HL-60 (cell line): ENCODE measurements around the gene CNTN6.

Source experiments
- DNase-seq, 2 experiments: peaks; one replicate each; pipeline ENCODE4 v3.0.0-alpha.2; 2010 to 2020; ENCODE audit warnings: low read depth in 1 of 2, low spot score in 1 of 2
- H3K27ac ChIP-seq: fragments of 250-450 bp; sonication (Bioruptor Pico); replicated peaks from 2 replicates; pipeline ENCODE4 v1.5.1; 2020; ENCODE audit warnings: mild to moderate bottlenecking, moderate library complexity
- H3K27me3 ChIP-seq: fragments of 250-450 bp; sonication (Bioruptor Pico); 2 replicates; pipeline ENCODE4 v1.5.1; 2021; ENCODE audit warnings: mild to moderate bottlenecking, moderate library complexity; ENCODE audit not compliant: insufficient read depth, poor library complexity, severe bottlenecking
- H3K4me3 ChIP-seq: replicated peaks from 2 replicates; pipeline ENCODE4 v1.5.1; 2011; ENCODE audit warnings: mild to moderate bottlenecking, control low read depth, low read length; ENCODE audit not compliant: insufficient read depth
- GABPA ChIP-seq: IDR thresholded peaks from 2 replicates; pipeline ENCODE4 v1.6.1; 2012; ENCODE audit warnings: low read depth
- POLR2AphosphoS5 ChIP-seq: IDR thresholded peaks from 2 replicates; pipeline ENCODE4 v1.6.1; 2012; ENCODE audit warnings: low read depth
- REST ChIP-seq: IDR thresholded peaks from 2 replicates; pipeline ENCODE4 v1.6.1; 2012; ENCODE audit warnings: low read depth; ENCODE audit not compliant: insufficient replicate concordance
- SPI1 ChIP-seq: IDR thresholded peaks from 2 replicates; pipeline ENCODE4 v1.6.1; 2012; ENCODE audit warnings: low read depth, mild to moderate bottlenecking, borderline replicate concordance
- TF ChIP-seq, protein P1 (sequence below): IDR thresholded peaks from one replicate; pipeline ENCODE4 v1.5.1; 2011; ENCODE audit warnings: low read length, control low read depth, inconsistent platforms; ENCODE audit not compliant: insufficient read depth

CNTN6 gene

GRCh38 chr3:1394188-1394587, 301.4 kb downstream of the CNTN6 start:
- no peak for DNase-seq
- Histone ChIP-seq H3K4me3 (no peak overlapping the region), H3K27ac (no peak overlapping the region), H3K27me3 (no peaks in the 10 kb centered on the region)
- TF ChIP-seq SPI1 (no peak), GABPA (no peak), REST (no peak), POLR2AphosphoS5 (no peak)

DNA sequence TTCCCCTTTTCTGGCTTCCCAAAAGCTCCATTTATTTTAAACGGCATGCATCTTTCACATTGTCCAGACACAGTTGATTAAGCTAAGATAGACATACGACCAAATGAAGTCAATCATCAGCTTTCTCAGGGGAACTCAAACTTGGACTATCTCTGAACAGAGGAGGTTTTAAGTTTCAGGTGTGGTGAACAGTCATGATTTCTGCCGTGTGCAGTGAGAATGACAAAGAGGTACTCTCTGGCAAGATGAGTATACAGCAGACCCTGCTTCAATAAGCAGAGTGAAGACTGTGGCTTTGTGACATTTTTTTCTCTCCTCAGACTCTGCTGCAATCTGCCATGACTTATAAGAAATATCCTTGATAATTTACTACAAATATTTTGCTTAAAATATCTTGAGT, 307.7 kb downstream of the CNTN6 start:
- TF ChIP-seq REST (no peak), POLR2AphosphoS5 (no peak), GABPA (no peak), SPI1 (no peak)
- TF ChIP-seq, protein P1, sequence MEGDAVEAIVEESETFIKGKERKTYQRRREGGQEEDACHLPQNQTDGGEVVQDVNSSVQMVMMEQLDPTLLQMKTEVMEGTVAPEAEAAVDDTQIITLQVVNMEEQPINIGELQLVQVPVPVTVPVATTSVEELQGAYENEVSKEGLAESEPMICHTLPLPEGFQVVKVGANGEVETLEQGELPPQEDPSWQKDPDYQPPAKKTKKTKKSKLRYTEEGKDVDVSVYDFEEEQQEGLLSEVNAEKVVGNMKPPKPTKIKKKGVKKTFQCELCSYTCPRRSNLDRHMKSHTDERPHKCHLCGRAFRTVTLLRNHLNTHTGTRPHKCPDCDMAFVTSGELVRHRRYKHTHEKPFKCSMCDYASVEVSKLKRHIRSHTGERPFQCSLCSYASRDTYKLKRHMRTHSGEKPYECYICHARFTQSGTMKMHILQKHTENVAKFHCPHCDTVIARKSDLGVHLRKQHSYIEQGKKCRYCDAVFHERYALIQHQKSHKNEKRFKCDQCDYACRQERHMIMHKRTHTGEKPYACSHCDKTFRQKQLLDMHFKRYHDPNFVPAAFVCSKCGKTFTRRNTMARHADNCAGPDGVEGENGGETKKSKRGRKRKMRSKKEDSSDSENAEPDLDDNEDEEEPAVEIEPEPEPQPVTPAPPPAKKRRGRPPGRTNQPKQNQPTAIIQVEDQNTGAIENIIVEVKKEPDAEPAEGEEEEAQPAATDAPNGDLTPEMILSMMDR = no peak
- no peak for DNase-seq
- Histone ChIP-seq H3K4me3 (no peak overlapping the region), H3K27me3 (no peaks in the 10 kb centered on the region), H3K27ac (no peak overlapping the region)

- H3K4me3 ChIP-seq = no peak overlapping the region
- no peaks in the 10 kb centered on the region for H3K27me3 ChIP-seq
- DNase-seq = no peak
- H3K27ac ChIP-seq = no peak overlapping the region
- TF ChIP-seq REST = no peak
- no peak for TF ChIP-seq POLR2AphosphoS5
- no peak for TF ChIP-seq SPI1
- TF ChIP-seq, protein P1 = no peak
- no peak for TF ChIP-seq GABPA
Measured at GRCh38 chr3:1404270-1404962, 311.6 kb downstream of the CNTN6 start.
